ENCODE measurements around the gene HPS5. TPM values are rescaled to one million over a fixed set of nuclear protein-coding genes. Genes with fewer than 3 reads are reported as not detected.
A peak's percentile ranks its signal among the peaks of the same experiment; 100 is the strongest.

The HPS5 gene
- total RNA-seq, 6 donors from 2014 or later, result 18.6 to 40.9 (median 31.1) TPM

DNA sequence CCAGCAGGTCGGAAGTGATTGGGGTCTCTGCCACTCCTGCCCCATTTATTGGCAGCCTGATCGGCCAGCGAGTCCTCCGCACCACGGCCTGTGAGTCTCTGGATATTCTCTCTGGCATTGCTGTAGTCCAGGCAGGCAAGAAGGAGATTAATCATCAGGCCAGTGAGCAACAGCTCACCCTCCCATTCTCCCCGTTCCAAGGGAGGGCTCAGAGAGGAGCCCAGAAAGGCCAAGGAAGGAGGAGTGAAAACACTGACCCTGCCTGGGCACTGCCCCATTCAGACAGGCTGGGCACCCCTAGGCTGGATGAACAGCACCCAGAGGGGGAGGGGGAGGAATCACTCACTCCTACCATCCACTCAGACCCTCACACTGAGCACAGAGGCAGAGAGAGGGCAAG, 76.5 kb downstream of the HPS5 start:
- Histone ChIP-seq H3K4me1 (no peaks in the 10 kb centered on the region), H3K9me3 (no peaks in the 10 kb centered on the region), H3K4me3 (no peak overlapping the region), H3K36me3 (no peaks in the 10 kb centered on the region), H3K27ac (no peak overlapping the region), H3K27me3 (no peaks in the 10 kb centered on the region)
- WGBS, 2 donors, result 80 to 100% methylated on average over 2 to 6 of the region's 6 CpGs
- DNase-seq (no peak), ATAC-seq (ENCODE audit: low FRiP score in 2 of 2) (no peak)
- TF ChIP-seq EP300 (IDR thresholded peaks at IDR 0.05) (no peak), CTCF (IDR thresholded peaks at IDR 0.05) (no peak), POLR2AphosphoS5 (IDR thresholded peaks at IDR 0.05) (no peak), POLR2A (IDR thresholded peaks at IDR 0.05) (no peak)

DNA sequence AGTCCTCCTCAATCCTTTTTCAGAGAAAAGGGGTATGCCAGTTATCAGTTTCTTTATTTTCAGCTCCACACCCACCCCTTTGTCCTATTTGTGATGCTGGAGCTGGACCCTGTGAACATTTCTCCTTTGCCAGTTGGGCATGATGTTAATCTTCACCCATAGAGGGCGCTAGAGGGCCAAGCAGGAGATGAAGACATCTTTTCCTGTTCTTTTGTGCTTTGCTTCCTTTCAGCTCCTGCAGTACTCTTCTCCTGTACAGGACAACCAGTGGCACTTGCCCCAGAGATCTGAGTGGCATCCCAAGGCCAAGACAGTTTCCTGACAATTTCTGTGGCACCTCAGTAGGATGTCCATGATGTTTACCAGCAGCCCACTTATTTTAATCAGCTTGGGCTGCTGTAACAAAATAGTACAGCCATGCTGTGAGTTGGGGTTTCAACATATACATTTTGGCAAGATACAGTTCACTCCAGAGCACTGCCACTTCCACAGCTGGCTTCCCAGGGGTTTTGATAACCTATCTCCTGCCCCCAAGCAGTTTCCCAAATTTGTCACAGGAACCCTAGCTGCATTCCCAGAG, 78.1 kb downstream of the HPS5 start:
- WGBS, 2 donors, result 0 to 5% methylated on average over 1 of the region's 1 CpG
- DNase-seq, result peak in 1 of 2 donors; percentile 59

DNA sequence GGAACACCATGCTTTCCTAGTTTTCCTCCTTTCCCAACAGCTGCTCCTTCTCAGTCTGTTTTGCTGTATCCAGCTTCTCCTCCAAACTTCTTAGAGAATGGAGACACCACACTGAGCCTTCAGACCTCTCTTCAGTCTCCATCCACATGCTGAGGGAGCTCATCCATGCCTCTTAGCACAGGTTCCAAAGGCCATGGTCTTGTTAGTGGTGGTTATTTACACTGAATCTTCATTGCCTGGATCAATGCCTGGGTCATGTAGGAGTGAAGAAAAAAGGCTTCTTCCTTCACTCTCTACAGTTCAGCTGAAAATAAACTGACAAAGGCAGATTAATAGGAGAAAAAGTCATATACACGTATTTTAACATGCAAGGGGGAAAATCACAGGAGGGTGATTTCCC, 82.3 kb downstream of the HPS5 start:
- Histone ChIP-seq H3K36me3 (no peaks in the 10 kb centered on the region), H3K27me3 (no peaks in the 10 kb centered on the region), H3K9me3 (no peaks in the 10 kb centered on the region), H3K4me3 (no peak overlapping the region), H3K27ac (no peak overlapping the region), H3K4me1 (no peaks in the 10 kb centered on the region)
- no peak for TF ChIP-seq POLR2AphosphoS5 (IDR thresholded peaks at IDR 0.05)
- no peak for TF ChIP-seq EP300 (IDR thresholded peaks at IDR 0.05)
- no peak for TF ChIP-seq POLR2A (IDR thresholded peaks at IDR 0.05)
- no peak for TF ChIP-seq CTCF (IDR thresholded peaks at IDR 0.05)
- DNase-seq (no peak), ATAC-seq (ENCODE audit: low FRiP score in 2 of 2) (no peak)
- WGBS, 2 donors, result 77 to 79% methylated on average over 1 of the region's 1 CpG

More for the DNA sequence above, 78.1 kb downstream of the HPS5 start:
- H3K9me3 ChIP-seq, result no peaks in the 10 kb centered on the region
- no peak overlapping the region for H3K27ac ChIP-seq
- no peaks in the 10 kb centered on the region for H3K27me3 ChIP-seq
- H3K4me3 ChIP-seq, result no peak overlapping the region
- H3K4me1 ChIP-seq, result no peaks in the 10 kb centered on the region
- no peaks in the 10 kb centered on the region for H3K36me3 ChIP-seq
- TF ChIP-seq POLR2AphosphoS5 (IDR thresholded peaks at IDR 0.05) (no peak), POLR2A (IDR thresholded peaks at IDR 0.05) (no peak), CTCF (IDR thresholded peaks at IDR 0.05) (peak; percentile 57 to 77 (median 70)), EP300 (IDR thresholded peaks at IDR 0.05) (no peak)
- peak in 1 of 2 donors; percentile 67 for ATAC-seq (ENCODE audit: low FRiP score in 2 of 2)

DNA sequence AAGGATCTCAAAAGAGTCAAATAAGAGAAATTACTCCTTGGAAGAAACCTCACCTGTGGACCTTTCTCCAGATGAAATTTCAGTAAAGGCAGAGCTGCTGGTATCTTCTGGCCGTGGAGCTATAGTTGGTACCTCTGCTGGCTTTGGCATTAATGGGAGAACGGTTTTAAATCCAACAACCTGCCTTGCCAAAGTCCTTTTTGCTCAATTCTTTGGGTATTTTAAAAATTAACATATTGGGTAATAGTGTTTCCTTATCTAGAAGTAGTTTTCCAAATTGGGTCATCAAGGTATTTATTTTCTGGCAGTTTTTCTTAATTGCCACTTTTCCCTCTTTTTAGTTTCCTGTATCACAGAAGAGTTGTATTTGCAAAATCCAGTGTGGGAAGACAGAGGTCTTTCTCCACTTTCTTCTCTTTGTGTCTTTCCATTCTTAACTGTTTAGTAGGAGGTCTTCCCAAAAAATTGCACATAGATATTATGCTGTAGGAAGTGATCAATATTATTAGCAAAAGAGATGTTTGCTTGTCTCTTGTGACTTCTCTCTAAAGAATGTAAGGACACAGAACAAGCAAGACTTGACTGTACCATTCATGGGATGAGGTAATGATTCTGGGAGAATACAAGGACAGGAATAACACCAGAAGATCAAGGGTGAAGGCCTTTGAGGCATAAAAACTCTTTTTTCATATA, 85.1 kb downstream of the HPS5 start, which contains the start of gene SAA4:
SAA4 (minus strand) TSS at position 139 of the 693 bp plus-strand sequence. CDS start 876 bp downstream, outside the sequence.
- ATAC-seq (ENCODE audit: low FRiP score in 2 of 2), result no peak
- Histone ChIP-seq H3K4me1 (no peaks in the 10 kb centered on the region), H3K27ac (no peak within 1 kb of the TSS), H3K4me3 (no peak within 1 kb of the TSS), H3K9me3 (no peaks in the 10 kb centered on the region), H3K27me3 (no peaks in the 10 kb centered on the region), H3K36me3 (no peaks in the 10 kb centered on the region)
- WGBS, 2 donors, result 44 to 66% methylated on average over 2 of the region's 2 CpGs
- TF ChIP-seq POLR2AphosphoS5 (IDR thresholded peaks at IDR 0.05) (no peak), CTCF (IDR thresholded peaks at IDR 0.05) (no peak), POLR2A (IDR thresholded peaks at IDR 0.05) (no peak), EP300 (IDR thresholded peaks at IDR 0.05) (no peak)
- DNase-seq, result no peak

Data from upper lobe of left lung (tissue), 6 donors.